ENCODE results near the gene ADAMTS13. TPM values are rescaled to one million over a fixed set of nuclear protein-coding genes. Genes with fewer than 3 reads are reported as not detected.

The ADAMTS13 gene
- total RNA-seq, 4 donors from 2014 or later: 2.6 to 12.7 (median 7.2) TPM

- TF ChIP-seq POLR2A (IDR thresholded peaks at IDR 0.05) (no peak), CTCF (IDR thresholded peaks at IDR 0.05) (peak in 1 of 5 experiments; percentile 16), EP300 (IDR thresholded peaks at IDR 0.05; ENCODE audit: low read depth) (no peak), POLR2AphosphoS5 (IDR thresholded peaks at IDR 0.05) (no peak)
- Histone ChIP-seq H3K27ac (no peak overlapping the region), H3K4me3 (no peak overlapping the region), H3K27me3 (peaks cover 36% of the 10 kb centered on the region), H3K4me1 (no peaks in the 10 kb centered on the region), H3K9me3 (no peaks in the 10 kb centered on the region), H3K36me3 (no peaks in the 10 kb centered on the region)
- in situ Hi-C loops (cut with MboI; ENCODE audit: low pct_ligation_motif_present in 1 of 4, low pct_unique_long_range_greater_than_20kb in 1 of 4, low sequenced_read_pairs in 3 of 4): no loop called here
- no peak for DNase-seq
- intact Hi-C loops (cut with DNase I; ENCODE audit: low total_unique reads): no loop called here
- WGBS, 2 donors (ENCODE audit: low coverage in 1 of 2): 38% methylated on average over 14 of the region's 14 CpGs; no CpG with 5 or more reads in 1 of the 2 donors
Measured at GRCh38 chr9:133396952-133397351, 25.2 kb upstream of the ADAMTS13 start.

- peaks cover 36% of the 10 kb centered on the region for H3K27me3 ChIP-seq
- no peak for DNase-seq
- in situ Hi-C loops (cut with MboI; ENCODE audit: low pct_ligation_motif_present in 1 of 4, low pct_unique_long_range_greater_than_20kb in 1 of 4, low sequenced_read_pairs in 3 of 4): no loop called here
- no peak overlapping the region for H3K27ac ChIP-seq
- no peak overlapping the region for H3K4me3 ChIP-seq
- no peaks in the 10 kb centered on the region for H3K36me3 ChIP-seq
- TF ChIP-seq EP300 (IDR thresholded peaks at IDR 0.05; ENCODE audit: low read depth) (no peak), CTCF (IDR thresholded peaks at IDR 0.05) (no peak), POLR2AphosphoS5 (IDR thresholded peaks at IDR 0.05) (no peak), POLR2A (IDR thresholded peaks at IDR 0.05) (no peak)
- intact Hi-C loops (cut with DNase I; ENCODE audit: low total_unique reads): no loop called here
- H3K4me1 ChIP-seq: no peaks in the 10 kb centered on the region
- H3K9me3 ChIP-seq: no peaks in the 10 kb centered on the region
- 64 to 85% methylated on average over 4 to 6 of the region's 6 CpGs for WGBS, 2 donors (ENCODE audit: low coverage in 1 of 2)
Measured at GRCh38 chr9:133397370-133397769, 24.8 kb upstream of the ADAMTS13 start.

GRCh38 chr9:133397895-133398294 is 24.3 kb upstream of the ADAMTS13 start:
- H3K27ac ChIP-seq: no peak overlapping the region
- peaks cover 36% of the 10 kb centered on the region for H3K27me3 ChIP-seq
- H3K4me1 ChIP-seq: no peaks in the 10 kb centered on the region
- intact Hi-C loops (cut with DNase I; ENCODE audit: low total_unique reads) (no loop called here), in situ Hi-C loops (cut with MboI; ENCODE audit: low pct_ligation_motif_present in 1 of 4, low pct_unique_long_range_greater_than_20kb in 1 of 4, low sequenced_read_pairs in 3 of 4) (no loop called here)
- H3K4me3 ChIP-seq: no peak overlapping the region
- no peaks in the 10 kb centered on the region for H3K9me3 ChIP-seq
- 54% methylated on average over 9 of the region's 9 CpGs; no CpG with 5 or more reads in 1 of the 2 donors for WGBS, 2 donors (ENCODE audit: low coverage in 1 of 2)
- TF ChIP-seq EP300 (IDR thresholded peaks at IDR 0.05; ENCODE audit: low read depth) (no peak), CTCF (IDR thresholded peaks at IDR 0.05) (no peak), POLR2A (IDR thresholded peaks at IDR 0.05) (no peak)
- H3K36me3 ChIP-seq: no peaks in the 10 kb centered on the region
- no peak for DNase-seq

- no peaks in the 10 kb centered on the region for H3K4me1 ChIP-seq
- in situ Hi-C loops (cut with MboI; ENCODE audit: low pct_ligation_motif_present in 1 of 4, low pct_unique_long_range_greater_than_20kb in 1 of 4, low sequenced_read_pairs in 3 of 4) (loop anchor here in 1 of 4 donors (10.0 kb wide), 1 partner anchor 85 kb away; no protein-coding TSS in a partner anchor), intact Hi-C loops (cut with DNase I; ENCODE audit: low total_unique reads) (no loop called here)
- H3K36me3 ChIP-seq: no peaks in the 10 kb centered on the region
- no peak for DNase-seq
- no peak overlapping the region for H3K4me3 ChIP-seq
- no peaks in the 10 kb centered on the region for H3K9me3 ChIP-seq
- TF ChIP-seq EP300 (IDR thresholded peaks at IDR 0.05; ENCODE audit: low read depth) (no peak), POLR2A (IDR thresholded peaks at IDR 0.05) (no peak), POLR2AphosphoS5 (IDR thresholded peaks at IDR 0.05) (no peak), CTCF (IDR thresholded peaks at IDR 0.05) (no peak)
- 95% methylated on average over 4 of the region's 12 CpGs; no CpG with 5 or more reads in 1 of the 2 donors for WGBS, 2 donors (ENCODE audit: low coverage in 1 of 2)
- no peak overlapping the region for H3K27ac ChIP-seq
- peaks cover 20% of the 10 kb centered on the region for H3K27me3 ChIP-seq
Measured at GRCh38 chr9:133400292-133400691, 21.9 kb upstream of the ADAMTS13 start.

Data from transverse colon (tissue), 4 donors.